Fibroblast of villous mesenchyme (primary cell): ENCODE data around the gene PPP2R3C. TPM values are rescaled to one million over a fixed set of nuclear protein-coding genes. Genes with fewer than 3 reads are reported as not detected.

Experiments
- DNase-seq: peaks from one replicate; pipeline ENCODE4 v3.0.0-alpha.2; 2010; ENCODE audit warnings: low read depth
- H3K4me3 ChIP-seq: 2 replicates; pipeline ENCODE4 v1.5.1; 2011; ENCODE audit warnings: low read depth, mild to moderate bottlenecking, low read length
- CTCF ChIP-seq: IDR thresholded peaks from 2 replicates; pipeline ENCODE4 v1.5.1; 2012; ENCODE audit warnings: low read depth, mild to moderate bottlenecking, low read length; ENCODE audit not compliant: insufficient read depth
- total RNA-seq: library from RNA; depleted of rRNA; stranded (reverse); fragments of >200 nt; gene quantifications from 2 replicates; pipeline ENCODE4 v1.2.3, GENCODE V29; 2012

Gene PPP2R3C
- 35.4 and 39.7 TPM in 2 replicates for total RNA-seq

DNA sequence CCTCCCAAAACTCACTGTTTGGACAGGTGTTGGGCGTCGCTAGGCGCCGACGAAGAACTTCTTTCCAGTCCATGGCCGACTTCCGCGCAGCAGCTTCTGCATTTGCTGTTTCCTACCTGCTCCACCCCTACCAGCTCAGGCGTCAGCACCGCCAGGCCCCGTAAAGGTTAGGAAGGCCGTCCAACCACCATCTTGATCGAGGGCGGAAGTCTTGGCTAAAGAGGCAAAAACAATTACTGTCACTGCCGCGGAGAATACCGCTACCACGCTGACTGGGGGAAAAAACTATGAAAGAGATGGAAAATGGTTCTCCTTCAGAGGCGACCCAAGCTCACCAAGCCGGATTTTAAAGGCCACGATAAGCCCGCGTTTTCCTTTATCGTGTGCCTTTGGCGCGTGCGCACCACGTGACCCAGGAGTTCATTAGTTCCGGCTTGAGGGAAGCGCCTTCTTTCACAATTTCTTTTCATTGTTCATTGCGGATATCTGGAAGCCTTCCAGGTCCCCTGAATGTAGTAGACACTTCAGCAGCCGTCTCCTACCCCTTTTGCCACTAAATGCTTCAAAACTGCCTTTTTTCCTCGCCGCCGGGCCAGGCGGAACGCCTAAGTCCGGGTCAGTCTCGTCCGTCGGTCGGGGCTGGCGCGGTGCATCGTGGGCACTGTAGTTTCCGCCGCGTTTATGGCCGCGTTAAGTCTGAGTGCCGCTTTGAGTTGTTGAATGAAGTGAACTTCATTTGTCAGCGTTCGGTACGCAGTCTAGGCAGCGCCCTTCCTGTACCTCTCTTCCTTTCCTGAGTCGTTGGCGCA is at the start of gene PPP2R3C, which contains the start of gene PRORP:
Gene PPP2R3C (minus strand): TSS at position 104 of the 809 bp plus-strand sequence. CDS start 31 bp downstream, at position 73.
Gene PRORP (plus strand): TSS at position 666 of the 809 bp plus-strand sequence. CDS start 694 bp downstream, outside the sequence.
- no peak for TF ChIP-seq CTCF

GRCh38 chr14:35167496-35167895 is 45.7 kb upstream of the PPP2R3C start:
- no peak for DNase-seq
- no peak for TF ChIP-seq CTCF
- H3K4me3 ChIP-seq: no peak overlapping the region

More for the DNA sequence above, at the start of gene PPP2R3C, which contains the start of gene PRORP:
- peak; percentile 97 for DNase-seq
- H3K4me3 ChIP-seq: peak within 1 kb of the TSS; percentile 96

- TF ChIP-seq CTCF: no peak
- H3K4me3 ChIP-seq: no peak overlapping the region
- no peak for DNase-seq
Observed at GRCh38 chr14:35164849-35165248, 43.1 kb upstream of the PPP2R3C start.

GRCh38 chr14:35163384-35163783 is 41.6 kb upstream of the PPP2R3C start:
- no peak for TF ChIP-seq CTCF
- no peak for DNase-seq
- H3K4me3 ChIP-seq: no peak overlapping the region

GRCh38 chr14:35161231-35161630 is 39.4 kb upstream of the PPP2R3C start:
- no peak overlapping the region for H3K4me3 ChIP-seq
- DNase-seq: no peak
- no peak for TF ChIP-seq CTCF

DNA sequence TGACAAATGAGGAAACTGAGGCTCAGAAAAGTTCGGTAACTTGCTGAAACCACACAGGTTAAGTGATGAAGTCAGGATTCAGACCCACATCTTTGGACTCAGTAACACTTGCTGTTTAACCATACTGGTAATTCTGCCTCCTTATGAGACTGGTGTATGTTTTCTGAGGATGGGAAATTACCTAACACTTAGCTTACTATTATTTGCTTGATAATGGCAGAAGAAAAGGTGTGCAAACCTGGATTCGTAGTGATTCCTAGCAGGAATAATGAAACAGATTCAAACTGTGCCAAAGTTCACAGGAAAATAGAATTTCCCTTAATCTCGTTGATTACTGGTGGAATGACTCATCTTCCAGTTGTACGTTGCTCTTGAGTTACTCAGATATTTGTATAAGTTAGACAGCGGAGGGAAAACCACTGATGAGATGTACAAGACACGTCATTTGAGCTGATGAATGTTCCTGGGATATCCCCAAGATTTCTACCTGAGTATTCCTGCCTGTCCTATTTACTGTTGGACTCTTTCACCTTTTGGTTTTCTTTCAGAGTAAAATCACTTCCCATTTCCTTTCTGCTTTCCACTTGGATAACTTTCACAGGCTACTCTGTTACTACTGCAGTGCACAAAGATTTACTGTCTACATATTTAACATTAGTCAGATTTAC is 38.1 kb upstream of the PPP2R3C start:
- peak; percentile 95 for DNase-seq
- no peak for TF ChIP-seq CTCF
- peak overlapping the region; percentile 17 for H3K4me3 ChIP-seq
